ENCODE results near the gene BAK1. TPM values are rescaled to one million over a fixed set of nuclear protein-coding genes. Genes with fewer than 3 reads are reported as not detected.
A peak's percentile ranks its signal among the peaks of the same experiment; 100 is the strongest.

BAK1 gene
- total and polyA plus RNA-seq, 5 donors from 2014 or later: 38.1 to 66.3 (median 47.0) TPM

- ATAC-seq (ENCODE audit: low read depth in 2 of 2): no peak
- peak overlapping the region in 1 of 3 donors; percentile 53 for H3K27ac Mint-ChIP-seq
- H3K4me1 ChIP-seq (ENCODE audit: control insufficient read depth, insufficient read depth, low read length, poor library complexity, severe bottlenecking): peaks cover 17% of the 10 kb centered on the region
These were observed 15.1 kb upstream of the BAK1 start for GRCh38 chr6:33595001-33595846.

GRCh38 chr6:33593414-33593727 lies 13.3 kb upstream of the BAK1 start:
- ATAC-seq (ENCODE audit: low read depth in 2 of 2): no peak
- no peak for DNase-seq
- H3K36me3 Mint-ChIP-seq: no peaks in the 10 kb centered on the region
- Histone ChIP-seq H3K9me3 (ENCODE audit: control insufficient read depth in 2 of 2, low read length in 2 of 2) (no peaks in the 10 kb centered on the region), H3K27me3 (ENCODE audit: control insufficient read depth, insufficient read depth, low read length) (no peaks in the 10 kb centered on the region), H3K36me3 (ENCODE audit: control insufficient read depth, insufficient read depth, low read length) (no peaks in the 10 kb centered on the region), H3K27ac (ENCODE audit: insufficient read depth, low read length, poor library complexity, severe bottlenecking) (peak overlapping the region; percentile 41), H3K4me1 (ENCODE audit: control insufficient read depth, insufficient read depth, low read length, poor library complexity, severe bottlenecking) (peaks cover 14% of the 10 kb centered on the region), H3K4me3 (ENCODE audit: low read depth, low read length) (peak overlapping the region; percentile 54)
- H3K27ac Mint-ChIP-seq: peak overlapping the region; percentile 93 to 94 (median 93)
- peaks cover 5 to 18% (median 13%) of the 10 kb centered on the region in 4 donors for H3K4me1 Mint-ChIP-seq
- no peaks in the 10 kb centered on the region for H3K9me3 Mint-ChIP-seq
- H3K4me3 Mint-ChIP-seq: peak overlapping the region; percentile 53 to 92 (median 80)
- peaks cover 4% of the 10 kb centered on the region for H3K27me3 Mint-ChIP-seq

More at GRCh38 chr6:33595001-33595846, 15.1 kb upstream of the BAK1 start:
- Histone ChIP-seq H3K36me3 (ENCODE audit: control insufficient read depth, insufficient read depth, low read length) (no peaks in the 10 kb centered on the region), H3K27ac (ENCODE audit: insufficient read depth, low read length, poor library complexity, severe bottlenecking) (no peak overlapping the region), H3K4me3 (ENCODE audit: low read depth, low read length) (no peak overlapping the region), H3K9me3 (ENCODE audit: control insufficient read depth in 2 of 2, low read length in 2 of 2) (no peaks in the 10 kb centered on the region), H3K27me3 (ENCODE audit: control insufficient read depth, insufficient read depth, low read length) (no peaks in the 10 kb centered on the region)
- no peak overlapping the region for H3K4me3 Mint-ChIP-seq
- no peaks in the 10 kb centered on the region for H3K9me3 Mint-ChIP-seq
- no peak for DNase-seq
- H3K36me3 Mint-ChIP-seq: no peaks in the 10 kb centered on the region
- H3K27me3 Mint-ChIP-seq: peaks cover 6% of the 10 kb centered on the region
- peaks cover 5 to 18% (median 13%) of the 10 kb centered on the region in 4 donors for H3K4me1 Mint-ChIP-seq

GRCh38 chr6:33592595-33593413 lies 12.7 kb upstream of the BAK1 start:
- Mint-ChIP-seq H3K27ac (peak overlapping the region; percentile 93 to 94 (median 93)), H3K4me1 (peaks cover 5 to 18% (median 13%) of the 10 kb centered on the region in 4 donors), H3K9me3 (no peaks in the 10 kb centered on the region), H3K4me3 (peak overlapping the region; percentile 53 to 92 (median 80)), H3K36me3 (no peaks in the 10 kb centered on the region), H3K27me3 (peaks cover 4% of the 10 kb centered on the region)
- no peaks in the 10 kb centered on the region for H3K9me3 ChIP-seq (ENCODE audit: control insufficient read depth in 2 of 2, low read length in 2 of 2)
- H3K27me3 ChIP-seq (ENCODE audit: control insufficient read depth, insufficient read depth, low read length): no peaks in the 10 kb centered on the region
- peak overlapping the region; percentile 41 for H3K27ac ChIP-seq (ENCODE audit: insufficient read depth, low read length, poor library complexity, severe bottlenecking)
- ATAC-seq (ENCODE audit: low read depth in 2 of 2) (peak; percentile 60 to 75), DNase-seq (peak; percentile 35 to 68 (median 41))
- H3K4me1 ChIP-seq (ENCODE audit: control insufficient read depth, insufficient read depth, low read length, poor library complexity, severe bottlenecking): peaks cover 14% of the 10 kb centered on the region
- H3K36me3 ChIP-seq (ENCODE audit: control insufficient read depth, insufficient read depth, low read length): no peaks in the 10 kb centered on the region
- peak overlapping the region; percentile 54 for H3K4me3 ChIP-seq (ENCODE audit: low read depth, low read length)

GRCh38 chr6:33592280-33592594 lies 12.2 kb upstream of the BAK1 start:
- ATAC-seq (ENCODE audit: low read depth in 2 of 2): no peak
- Histone ChIP-seq H3K4me1 (ENCODE audit: control insufficient read depth, insufficient read depth, low read length, poor library complexity, severe bottlenecking) (peaks cover 14% of the 10 kb centered on the region), H3K36me3 (ENCODE audit: control insufficient read depth, insufficient read depth, low read length) (no peaks in the 10 kb centered on the region), H3K27me3 (ENCODE audit: control insufficient read depth, insufficient read depth, low read length) (no peaks in the 10 kb centered on the region), H3K4me3 (ENCODE audit: low read depth, low read length) (no peak overlapping the region), H3K27ac (ENCODE audit: insufficient read depth, low read length, poor library complexity, severe bottlenecking) (no peak overlapping the region), H3K9me3 (ENCODE audit: control insufficient read depth in 2 of 2, low read length in 2 of 2) (no peaks in the 10 kb centered on the region)
- Mint-ChIP-seq H3K9me3 (no peaks in the 10 kb centered on the region), H3K36me3 (no peaks in the 10 kb centered on the region), H3K27ac (peak overlapping the region; percentile 87 to 93 (median 89)), H3K27me3 (peaks cover 4% of the 10 kb centered on the region), H3K4me3 (peak overlapping the region in 3 of 4 donors; percentile 8 to 83 (median 77)), H3K4me1 (peaks cover 5 to 18% (median 13%) of the 10 kb centered on the region in 4 donors)
- DNase-seq: no peak

GRCh38 chr6:33591424-33592032 lies 11.5 kb upstream of the BAK1 start:
- Mint-ChIP-seq H3K27ac (peak overlapping the region in 2 of 3 donors; percentile 25 to 44), H3K4me1 (peaks cover 5 to 18% (median 13%) of the 10 kb centered on the region in 4 donors), H3K36me3 (no peaks in the 10 kb centered on the region), H3K4me3 (peak overlapping the region; percentile 22 to 83 (median 67)), H3K27me3 (peaks cover 4% of the 10 kb centered on the region), H3K9me3 (no peaks in the 10 kb centered on the region)
- Histone ChIP-seq H3K4me3 (ENCODE audit: low read depth, low read length) (no peak overlapping the region), H3K27ac (ENCODE audit: insufficient read depth, low read length, poor library complexity, severe bottlenecking) (no peak overlapping the region), H3K9me3 (ENCODE audit: control insufficient read depth in 2 of 2, low read length in 2 of 2) (no peaks in the 10 kb centered on the region), H3K4me1 (ENCODE audit: control insufficient read depth, insufficient read depth, low read length, poor library complexity, severe bottlenecking) (peaks cover 14% of the 10 kb centered on the region), H3K27me3 (ENCODE audit: control insufficient read depth, insufficient read depth, low read length) (no peaks in the 10 kb centered on the region), H3K36me3 (ENCODE audit: control insufficient read depth, insufficient read depth, low read length) (no peaks in the 10 kb centered on the region)
- DNase-seq (no peak), ATAC-seq (ENCODE audit: low read depth in 2 of 2) (no peak)

- peaks cover 7 to 23% (median 15%) of the 10 kb centered on the region in 4 donors for H3K4me1 Mint-ChIP-seq
- H3K27me3 Mint-ChIP-seq: peaks cover 4% of the 10 kb centered on the region
- H3K4me3 Mint-ChIP-seq: peak overlapping the region in 2 of 4 donors; percentile 43 to 61
- H3K36me3 Mint-ChIP-seq: no peaks in the 10 kb centered on the region
- Histone ChIP-seq H3K36me3 (ENCODE audit: control insufficient read depth, insufficient read depth, low read length) (no peaks in the 10 kb centered on the region), H3K9me3 (ENCODE audit: control insufficient read depth in 2 of 2, low read length in 2 of 2) (no peaks in the 10 kb centered on the region), H3K27ac (ENCODE audit: insufficient read depth, low read length, poor library complexity, severe bottlenecking) (no peak overlapping the region), H3K4me3 (ENCODE audit: low read depth, low read length) (no peak overlapping the region), H3K27me3 (ENCODE audit: control insufficient read depth, insufficient read depth, low read length) (no peaks in the 10 kb centered on the region), H3K4me1 (ENCODE audit: control insufficient read depth, insufficient read depth, low read length, poor library complexity, severe bottlenecking) (peaks cover 19% of the 10 kb centered on the region)
- peak overlapping the region in 2 of 3 donors; percentile 14 to 44 for H3K27ac Mint-ChIP-seq
- ATAC-seq (ENCODE audit: low read depth in 2 of 2) (no peak), DNase-seq (no peak)
- H3K9me3 Mint-ChIP-seq: no peaks in the 10 kb centered on the region
These were observed 10.6 kb upstream of the BAK1 start for GRCh38 chr6:33590531-33591198.
